PC-3 (cell line): ENCODE results near the gene ELOA.

ENCODE experiments used
- CTCF ChIP-seq: fragments of 300-600 bp; sonication (generic); conservative IDR thresholded peaks from 2 replicates; pipeline ENCODE4 v1.5.1; 2017; ENCODE audit warnings: antibody characterized with exemption, low read depth, mild to moderate bottlenecking, low read length
- EZH2 ChIP-seq: fragments of 300-600 bp; sonication (generic); IDR thresholded peaks from one replicate; pipeline ENCODE4 v1.6.1; 2017; ENCODE audit warnings: antibody characterized with exemption, mild to moderate bottlenecking, low read length; ENCODE audit not compliant: unreplicated experiment

- TF ChIP-seq CTCF (no peak), EZH2 (no peak)
Observed at GRCh38 chr1:23727362-23727811, 15.9 kb upstream of the ELOA start.
